ENCODE results near the gene CCDC92. TPM values are rescaled to one million over a fixed set of nuclear protein-coding genes. Genes with fewer than 3 reads are reported as not detected.

Gene CCDC92
- total RNA-seq, 1 donor from 2014 or later = 31.0 TPM

- H3K4me1 ChIP-seq = peaks cover 4 to 25% of the 10 kb centered on the region in 2 donors
- DNase-seq (ENCODE audit: low spot score in 2 of 2) = no peak
- H3K9me3 ChIP-seq = no peaks in the 10 kb centered on the region
- H3K27me3 ChIP-seq = no peaks in the 10 kb centered on the region
- H3K36me3 ChIP-seq = peaks cover 0 to 5% of the 10 kb centered on the region in 2 donors
- no peak for TF ChIP-seq CTCF (IDR thresholded peaks at IDR 0.05)
- H3K4me3 ChIP-seq = peak overlapping the region; percentile 72 to 91
- H3K27ac ChIP-seq = peak overlapping the region; percentile 97
- intact Hi-C loops (cut with DNase I) = loop anchor here (1.0 to 5.0 kb wide), 5 partner anchors 30 to 1745 kb away; partner anchors contain the start of genes ATP6V0A2, DIABLO and NCOR2
Measured at GRCh38 chr12:123971770-123972456, 718 bp downstream of the CCDC92 start.

GRCh38 chr12:123971449-123971769, 1.2 kb downstream of the CCDC92 start:
- TF ChIP-seq CTCF (IDR thresholded peaks at IDR 0.05) = no peak
- DNase-seq (ENCODE audit: low spot score in 2 of 2) = no peak
- Histone ChIP-seq H3K4me3 (peak overlapping the region; percentile 72 to 91), H3K4me1 (peaks cover 4 to 25% of the 10 kb centered on the region in 2 donors), H3K27ac (peak overlapping the region; percentile 97), H3K36me3 (peaks cover 0 to 5% of the 10 kb centered on the region in 2 donors), H3K9me3 (no peaks in the 10 kb centered on the region), H3K27me3 (no peaks in the 10 kb centered on the region)
- intact Hi-C loops (cut with DNase I) = loop anchor here (5.0 kb wide), 3 partner anchors 214 to 1744 kb away; partner anchors contain the start of genes DIABLO and NCOR2

GRCh38 chr12:123967121-123967586, 5.5 kb downstream of the CCDC92 start:
- H3K27ac ChIP-seq = no peak overlapping the region
- no peak for TF ChIP-seq CTCF (IDR thresholded peaks at IDR 0.05)
- no peaks in the 10 kb centered on the region for H3K9me3 ChIP-seq
- peaks cover 4 to 16% of the 10 kb centered on the region in 2 donors for H3K4me1 ChIP-seq
- intact Hi-C loops (cut with DNase I) = no loop called here
- H3K36me3 ChIP-seq = peaks cover 0 to 9% of the 10 kb centered on the region in 2 donors
- no peak overlapping the region for H3K4me3 ChIP-seq
- H3K27me3 ChIP-seq = no peaks in the 10 kb centered on the region
- DNase-seq (ENCODE audit: low spot score in 2 of 2) = no peak

GRCh38 chr12:123966596-123966995, 6.0 kb downstream of the CCDC92 start:
- intact Hi-C loops (cut with DNase I) = no loop called here
- H3K36me3 ChIP-seq = peaks cover 0 to 9% of the 10 kb centered on the region in 2 donors
- no peak overlapping the region for H3K4me3 ChIP-seq
- no peak for TF ChIP-seq CTCF (IDR thresholded peaks at IDR 0.05)
- no peaks in the 10 kb centered on the region for H3K27me3 ChIP-seq
- peaks cover 4 to 16% of the 10 kb centered on the region in 2 donors for H3K4me1 ChIP-seq
- no peak overlapping the region for H3K27ac ChIP-seq
- H3K9me3 ChIP-seq = no peaks in the 10 kb centered on the region
- DNase-seq (ENCODE audit: low spot score in 2 of 2) = no peak

GRCh38 chr12:123965382-123965781, 7.2 kb downstream of the CCDC92 start:
- DNase-seq (ENCODE audit: low spot score in 2 of 2) = no peak
- H3K27me3 ChIP-seq = no peaks in the 10 kb centered on the region
- peaks cover 4 to 11% of the 10 kb centered on the region in 2 donors for H3K4me1 ChIP-seq
- H3K9me3 ChIP-seq = no peaks in the 10 kb centered on the region
- H3K4me3 ChIP-seq = no peak overlapping the region
- H3K36me3 ChIP-seq = peaks cover 0 to 9% of the 10 kb centered on the region in 2 donors
- intact Hi-C loops (cut with DNase I) = no loop called here
- H3K27ac ChIP-seq = no peak overlapping the region
- TF ChIP-seq CTCF (IDR thresholded peaks at IDR 0.05) = no peak
